HG03457 (cell line): ENCODE results near the gene AGMO.

ENCODE experiments used
- ATAC-seq: cut with Tn5 transposase; IDR thresholded peaks from one replicate; pipeline ENCODE4 v1.9.1; 2021; ENCODE audit warnings: moderate number of reproducible peaks; ENCODE audit not compliant: unreplicated experiment

The AGMO gene

GRCh38 chr7:15252181-15252580 is 309.6 kb downstream of the AGMO start:
- no peak for ATAC-seq

DNA sequence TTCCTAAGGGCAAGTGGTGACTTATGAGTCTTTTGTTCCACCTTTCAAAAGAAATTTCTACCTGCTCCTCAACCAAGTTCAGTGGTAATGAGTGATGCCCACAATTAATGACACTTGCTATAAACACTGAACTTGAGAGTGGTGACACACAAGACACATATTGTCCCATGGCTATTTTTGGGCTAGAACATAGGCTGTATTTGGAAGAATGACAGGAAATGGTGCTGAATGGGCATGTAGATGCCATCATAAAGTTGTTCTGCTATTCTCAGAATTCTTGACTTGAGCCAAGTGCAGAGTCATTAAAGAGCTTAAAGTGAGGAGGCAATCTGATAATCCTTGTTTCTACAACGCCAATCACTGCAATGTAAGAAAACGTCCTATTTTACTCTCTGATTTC is 313.3 kb downstream of the AGMO start:
- ATAC-seq = no peak

DNA sequence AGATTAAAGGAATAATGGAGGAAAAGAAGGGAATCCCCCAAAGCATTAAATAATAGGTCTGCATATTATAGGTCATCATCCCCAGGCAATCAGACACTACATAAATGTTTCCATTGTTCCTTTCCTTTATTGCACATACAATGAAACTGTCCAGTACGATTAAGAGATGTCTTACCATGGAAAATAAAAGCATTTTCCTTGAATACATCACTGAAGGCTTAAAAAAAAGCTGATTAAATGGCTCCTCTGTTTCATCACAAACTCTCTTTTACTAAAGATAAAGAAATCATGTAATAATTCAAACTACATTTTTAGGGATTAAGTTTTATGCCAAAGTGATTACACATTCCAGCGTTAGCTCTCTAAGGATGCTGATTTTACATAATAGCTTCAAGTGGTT is 316.0 kb downstream of the AGMO start:
- no peak for ATAC-seq

DNA sequence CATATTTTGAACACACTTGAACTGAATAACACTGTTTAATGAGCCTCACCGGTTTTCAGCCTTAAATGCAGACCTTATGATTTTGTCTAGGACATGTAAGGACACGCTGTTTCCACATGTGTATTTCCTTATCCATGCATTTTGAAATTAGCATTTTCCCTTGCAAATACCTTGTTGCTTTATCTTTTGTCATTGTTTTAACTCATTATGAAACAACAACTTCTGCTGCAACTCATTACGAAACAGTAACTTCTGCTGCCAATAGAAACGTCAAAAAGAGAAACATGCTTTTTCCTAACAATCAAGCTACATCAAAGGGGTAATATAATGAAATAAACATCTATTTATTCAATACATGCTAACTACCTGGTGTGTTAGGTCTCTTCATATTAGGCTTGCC is 322.0 kb downstream of the AGMO start:
- ATAC-seq = no peak

GRCh38 chr7:15236952-15237351 is 324.9 kb downstream of the AGMO start:
- no peak for ATAC-seq

DNA sequence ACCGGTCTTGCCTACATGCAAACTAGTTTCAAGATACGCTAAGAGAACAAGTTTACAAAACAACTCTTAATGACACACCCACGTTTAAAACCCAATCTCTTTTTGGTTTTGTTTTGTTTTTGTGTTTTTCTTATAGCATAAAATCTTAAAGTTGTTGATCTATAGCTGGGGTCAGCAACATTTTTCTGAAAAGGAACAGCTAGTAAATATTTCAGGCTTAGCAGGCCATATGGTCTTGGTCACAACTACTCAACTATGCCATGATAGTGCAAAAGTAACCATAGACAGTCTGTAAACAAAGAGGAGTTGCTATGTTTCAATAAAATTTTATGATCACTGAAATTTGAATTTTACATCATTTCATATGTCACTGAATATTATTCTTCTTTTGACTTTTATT is 327.4 kb downstream of the AGMO start:
- ATAC-seq = no peak

- ATAC-seq = no peak
Measured at GRCh38 chr7:15228831-15229230, 333.0 kb downstream of the AGMO start.

DNA sequence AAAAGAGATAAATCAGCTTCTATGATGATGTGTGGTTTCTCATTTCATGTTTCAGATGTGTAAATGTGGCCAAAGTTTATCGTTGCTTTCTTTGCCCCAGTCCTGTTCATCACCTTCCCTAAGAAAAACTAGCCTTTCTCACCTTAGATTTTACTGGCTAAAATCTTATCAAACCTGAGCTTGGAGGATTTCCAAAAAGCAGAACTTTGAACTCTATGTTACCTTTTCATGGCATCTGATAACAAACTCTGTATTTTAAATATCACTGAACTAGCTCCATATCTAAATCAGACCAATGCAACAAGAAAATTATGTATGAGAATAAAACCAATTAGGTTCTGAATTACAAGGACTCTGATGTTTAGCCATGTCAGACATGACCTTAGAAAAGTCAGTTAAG is 335.8 kb downstream of the AGMO start:
- no peak for ATAC-seq

- ATAC-seq = no peak
Measured at GRCh38 chr7:15219758-15220157, 342.1 kb downstream of the AGMO start.

GRCh38 chr7:15218261-15218660 is 343.6 kb downstream of the AGMO start:
- no peak for ATAC-seq

DNA sequence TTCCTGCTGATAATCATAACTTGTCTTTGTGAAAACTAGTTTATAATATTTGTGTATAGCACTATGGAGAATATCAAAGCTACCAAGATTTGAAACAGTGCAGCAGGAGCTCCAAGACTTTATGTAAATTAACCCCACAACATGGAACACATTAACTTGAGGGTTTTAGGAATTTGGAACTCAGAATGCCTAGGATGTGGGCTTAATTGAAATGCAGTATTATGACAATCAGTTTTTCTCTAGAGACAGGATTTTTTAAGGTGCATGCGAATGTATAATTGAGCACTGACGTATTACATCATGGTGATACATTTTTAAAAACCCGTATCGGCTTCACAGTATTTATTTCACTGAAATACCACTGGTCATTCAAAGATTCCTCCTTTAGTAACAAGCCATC is 346.2 kb downstream of the AGMO start:
- ATAC-seq = no peak

DNA sequence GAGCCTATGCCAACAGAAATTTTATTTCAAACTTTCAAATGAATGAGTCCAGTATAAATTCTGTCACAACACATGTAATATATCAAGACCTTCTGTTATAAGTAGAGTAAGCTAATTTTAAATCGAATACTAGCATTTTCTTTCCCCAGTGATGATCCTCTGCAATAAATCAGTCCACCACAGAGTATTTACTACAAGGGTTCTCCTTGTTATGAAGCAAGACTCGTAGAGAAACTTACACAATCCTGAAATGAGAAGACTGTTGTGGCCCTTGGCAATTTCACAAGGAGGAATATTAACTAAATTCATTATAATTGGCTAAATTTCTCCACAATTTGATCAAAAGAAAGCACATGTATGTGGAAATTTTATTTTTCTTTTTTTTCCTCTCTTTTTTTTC is 346.8 kb downstream of the AGMO start:
- ATAC-seq = no peak

DNA sequence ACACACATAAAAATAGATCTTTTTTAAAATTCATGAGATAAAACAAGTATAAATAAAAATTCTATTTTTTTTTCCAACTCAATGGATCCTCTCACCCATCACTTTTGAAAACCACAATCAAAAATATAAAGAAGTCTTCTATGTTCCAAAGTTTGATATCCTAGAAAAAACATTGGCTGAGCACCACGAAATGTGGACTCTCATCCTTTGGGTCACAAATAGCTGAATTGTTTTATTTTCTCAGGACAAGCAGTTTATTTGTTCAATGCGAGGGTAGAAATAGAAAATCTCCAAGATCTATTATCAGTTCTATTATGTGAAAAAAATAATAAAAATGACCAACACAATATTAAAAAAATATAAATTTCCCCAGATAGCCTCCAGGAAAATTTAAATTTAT is 348.7 kb downstream of the AGMO start:
- no peak for ATAC-seq

DNA sequence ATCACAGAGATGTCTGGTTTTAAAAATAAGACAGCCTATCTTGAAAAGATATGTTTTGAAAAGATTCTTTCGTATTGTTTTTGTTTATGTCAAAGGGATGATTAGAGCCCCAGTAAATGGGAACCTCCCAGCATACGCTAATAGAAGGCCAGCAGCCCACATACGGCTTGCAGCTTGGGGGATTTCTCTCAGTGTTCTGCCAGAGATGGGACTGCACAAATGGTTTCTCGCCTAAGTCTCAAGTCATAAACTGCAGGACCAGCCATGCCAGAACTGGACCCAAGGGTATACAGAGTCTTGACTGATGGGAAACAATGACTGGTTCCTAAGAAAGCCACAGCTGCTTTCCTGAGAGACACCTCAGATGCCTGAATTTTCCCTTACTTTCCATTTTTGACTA is 352.4 kb downstream of the AGMO start:
- no peak for ATAC-seq

DNA sequence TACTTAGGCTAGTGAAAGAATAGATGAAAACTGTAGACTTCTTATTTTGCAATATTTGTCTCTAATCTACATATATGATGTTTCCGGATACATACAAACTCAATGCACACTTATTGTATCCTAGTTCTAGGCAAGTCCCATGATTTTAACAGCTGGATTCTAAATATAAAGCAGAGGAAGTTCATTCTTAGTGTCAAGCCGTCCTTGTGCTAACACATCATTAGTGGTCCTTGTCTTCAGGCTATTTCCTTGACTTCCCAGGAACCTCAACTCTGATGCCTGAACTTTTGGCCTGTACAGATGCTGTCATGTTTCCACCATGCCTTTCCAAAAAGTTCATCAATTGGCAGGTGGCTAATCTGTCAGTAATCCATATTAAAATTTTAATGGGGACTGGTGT is 357.4 kb downstream of the AGMO start:
- no peak for ATAC-seq

GRCh38 chr7:15199482-15199881 is 362.3 kb downstream of the AGMO start:
- ATAC-seq = no peak

GRCh38 chr7:15197042-15197977 is 364.5 kb downstream of the AGMO start:
- ATAC-seq = no peak

- no peak for ATAC-seq
Measured at GRCh38 chr7:15178065-15178464, 383.8 kb downstream of the AGMO start.

DNA sequence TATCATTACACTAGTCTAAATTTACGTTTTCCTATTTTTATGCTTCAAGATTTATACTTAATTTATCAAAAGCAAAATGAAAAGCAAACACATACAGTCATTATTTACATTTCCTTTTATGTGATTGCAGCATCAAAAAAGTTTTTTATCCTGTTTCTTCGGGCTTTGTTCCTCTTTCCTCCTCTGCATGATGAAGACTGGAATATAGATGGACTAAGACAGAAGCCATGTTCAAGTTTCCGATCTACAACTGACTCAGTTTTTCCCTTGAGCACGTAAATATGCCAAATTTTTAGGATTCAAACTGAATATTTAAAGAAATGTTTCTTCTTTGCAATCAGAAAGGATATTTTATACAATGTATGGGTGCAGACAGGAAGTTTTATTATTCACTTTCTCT is 385.7 kb downstream of the AGMO start:
- ATAC-seq = no peak

DNA sequence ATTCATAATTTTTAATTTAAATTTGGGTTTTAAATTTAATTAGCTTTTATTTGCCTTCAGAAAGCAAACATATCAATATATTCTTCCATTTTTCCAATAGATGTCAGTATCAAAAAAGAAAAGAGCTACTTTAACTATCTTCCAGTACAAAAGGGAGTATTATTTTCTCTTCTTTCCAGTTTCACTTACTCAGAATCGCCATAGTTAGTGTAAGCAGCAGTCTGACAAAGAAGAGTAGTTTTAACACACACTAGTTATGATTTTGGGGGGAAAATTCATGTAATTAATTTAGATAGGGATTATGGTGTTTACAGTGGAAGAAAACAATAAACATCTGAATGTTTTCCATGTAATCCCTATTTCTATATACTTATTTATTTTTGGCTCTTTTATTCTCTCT is 386.7 kb downstream of the AGMO start:
- no peak for ATAC-seq

DNA sequence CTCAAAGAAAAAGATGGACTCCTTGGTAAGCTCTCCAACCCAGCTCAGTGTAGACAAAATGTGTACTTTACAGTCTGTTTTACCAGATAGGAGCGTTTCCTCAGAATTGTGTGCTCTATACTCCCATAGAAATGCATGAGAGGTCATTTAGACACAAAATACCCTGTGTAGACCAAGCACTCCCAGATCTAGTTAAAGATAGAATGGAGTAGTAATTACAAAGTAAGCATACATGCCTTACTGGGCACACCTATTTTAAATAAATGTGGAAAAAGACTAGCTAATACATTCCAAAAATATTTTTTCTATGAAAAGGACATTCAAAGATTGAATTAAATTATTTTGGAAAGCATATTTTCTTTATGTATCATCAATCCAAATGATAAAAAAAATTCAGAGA is 387.3 kb downstream of the AGMO start:
- no peak for ATAC-seq

GRCh38 chr7:15168489-15168888 is 393.3 kb downstream of the AGMO start:
- ATAC-seq = no peak

DNA sequence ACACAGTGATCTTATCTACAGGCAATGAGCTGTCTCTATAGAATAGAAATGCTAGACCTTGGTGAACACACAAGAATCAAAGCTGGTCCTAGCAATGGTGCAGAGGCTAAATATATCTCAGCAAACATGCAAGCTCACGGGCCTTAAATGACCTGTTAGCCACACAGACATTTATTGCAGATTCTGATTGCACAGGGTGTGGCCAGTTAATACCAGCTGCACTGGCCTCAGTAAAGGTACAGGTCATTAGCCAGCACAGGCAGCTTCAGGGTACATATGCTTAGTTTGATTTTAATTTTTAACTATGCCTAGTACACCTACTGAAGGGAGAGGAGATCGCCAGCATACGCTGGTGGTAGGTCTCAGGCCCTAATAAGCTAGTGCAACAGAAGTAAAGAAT is 393.9 kb downstream of the AGMO start:
- ATAC-seq = no peak
